Liver (tissue), 9 donors: ENCODE results near the gene KISS1. TPM values are rescaled to one million over a fixed set of nuclear protein-coding genes. Genes with fewer than 3 reads are reported as not detected.

ENCODE experiments used
- DNase-seq: peaks from one replicate; pipeline ENCODE4 v3.0.0-alpha.2; 2017; ENCODE audit warnings: low spot score
- H3K27ac ChIP-seq, 2 donors: one replicate each; pipeline ENCODE4 v1.7.0; 2013; ENCODE audit warnings: inconsistent platforms in 2 of 2, low read length in 2 of 2, control low read depth in 1 of 2, low read depth in 1 of 2, mild to moderate bottlenecking in 1 of 2
- H3K27me3 ChIP-seq, 4 donors: one replicate each; pipeline versions ENCODE4 v1.6.1 to v1.7.0; 2013; ENCODE audit warnings: low read length in 3 of 4, inconsistent platforms in 1 of 4, mild to moderate bottlenecking in 1 of 4, moderate library complexity in 1 of 4; ENCODE audit not compliant: control insufficient read depth in 4 of 4, insufficient read depth in 4 of 4
- H3K36me3 ChIP-seq, 4 donors: one replicate each; pipeline versions ENCODE4 v1.6.1 to v1.7.0; 2013; ENCODE audit warnings: low read length in 3 of 4, mild to moderate bottlenecking in 3 of 4, low read depth in 1 of 4, moderate library complexity in 1 of 4; ENCODE audit not compliant: control insufficient read depth in 4 of 4, insufficient read depth in 3 of 4
- H3K4me1 ChIP-seq, 4 donors: one replicate each; pipeline versions ENCODE4 v1.6.1 to v1.7.0; 2013; ENCODE audit warnings: low read length in 3 of 4, mild to moderate bottlenecking in 3 of 4, moderate library complexity in 1 of 4; ENCODE audit not compliant: control insufficient read depth in 4 of 4, insufficient read depth in 4 of 4
- H3K4me3 ChIP-seq, 3 donors: one replicate each; pipeline versions ENCODE4 v1.6.1 to v1.7.0; 2013; ENCODE audit warnings: low read length in 3 of 3, control low read depth in 1 of 3, low read depth in 1 of 3, mild to moderate bottlenecking in 1 of 3
- H3K9ac ChIP-seq, 2 donors: one replicate each; pipeline ENCODE4 v1.7.0; 2013; ENCODE audit warnings: low read length in 2 of 2, mild to moderate bottlenecking in 2 of 2, moderate library complexity in 2 of 2, control low read depth in 1 of 2, low read depth in 1 of 2
- H3K9me3 ChIP-seq, 4 donors: one replicate each; pipeline versions ENCODE4 v1.6.1 to v1.7.0; 2013; ENCODE audit warnings: low read length in 3 of 4; ENCODE audit not compliant: control insufficient read depth in 4 of 4
- ATF3 ChIP-seq: IDR thresholded peaks from 2 replicates; pipeline ENCODE4 v1.6.1; 2016; ENCODE audit warnings: antibody characterized with exemption
- EGR1 ChIP-seq, 2 donors: IDR thresholded peaks; 2 replicates each; pipeline ENCODE4 v1.6.1; 2016 to 2018; ENCODE audit warnings: antibody characterized with exemption in 2 of 2, low read depth in 2 of 2
- FOXA1 ChIP-seq: IDR thresholded peaks from 2 replicates; pipeline ENCODE4 v1.6.1; 2016; ENCODE audit warnings: antibody characterized with exemption
- FOXA2 ChIP-seq: IDR thresholded peaks from 2 replicates; pipeline ENCODE4 v1.6.1; 2016; ENCODE audit warnings: antibody characterized with exemption
- GABPA ChIP-seq, 2 donors: IDR thresholded peaks in 1 of 2; conservative IDR thresholded peaks in 1 of 2; 2 replicates each; pipeline ENCODE4 v1.6.1; 2016; ENCODE audit warnings: antibody characterized with exemption in 2 of 2, mild to moderate bottlenecking in 1 of 2, moderate library complexity in 1 of 2
- HNF4A ChIP-seq, 2 donors: conservative IDR thresholded peaks; 2 replicates each; pipeline ENCODE4 v1.6.1; 2016; ENCODE audit warnings: antibody characterized with exemption in 2 of 2, mild to moderate bottlenecking in 2 of 2
- HNF4G ChIP-seq: IDR thresholded peaks from 2 replicates; pipeline ENCODE4 v1.6.1; 2016; ENCODE audit warnings: antibody characterized with exemption
- JUND ChIP-seq, 2 donors: IDR thresholded peaks; 2 replicates each; pipeline ENCODE4 v1.6.1; 2016; ENCODE audit warnings: antibody characterized with exemption in 2 of 2
- RXRA ChIP-seq, 2 donors: IDR thresholded peaks; 2 replicates each; pipeline ENCODE4 v1.6.1; 2017 to 2018; ENCODE audit warnings: antibody characterized with exemption in 2 of 2, mild to moderate bottlenecking in 1 of 2
- SP1 ChIP-seq: IDR thresholded peaks from 2 replicates; pipeline ENCODE4 v1.6.1; 2018; ENCODE audit warnings: antibody characterized with exemption, mild to moderate bottlenecking
- TAF1 ChIP-seq: conservative IDR thresholded peaks from 2 replicates; pipeline ENCODE4 v1.6.1; 2016; ENCODE audit warnings: antibody characterized with exemption, mild to moderate bottlenecking
- YY1 ChIP-seq: IDR thresholded peaks from 2 replicates; pipeline ENCODE4 v1.6.1; 2016; ENCODE audit warnings: antibody characterized with exemption, mild to moderate bottlenecking
- WGBS: extraction: QIAGEN DNeasy Blood & Tissue Kit; methylation state at CpG from one replicate; pipeline ENCODE4 v1.1.7; 2013; 5-methylcytosine and 5-hydroxymethylcytosine counted together
- polyA plus RNA-seq, 2 donors: library from polyadenylated mRNA; stranded (reverse) in 1 of 2; unstranded in 1 of 2; fragments of 200-250 nt in 1 of 2; fragments of >200 nt in 1 of 2; fragmentation: Nextera tagmentation in 1 of 2; extraction: Ambion mirVana in 1 of 2; gene quantifications; one replicate each; pipeline versions ENCODE4 v1.2.1 to v1.2.3, GENCODE V29; 2013 to 2015
- total RNA-seq, 2 donors: library from RNA; depleted of rRNA; stranded (reverse); fragments of >200 nt; gene quantifications; one replicate each; pipeline ENCODE4 v1.2.3, GENCODE V29; 2014
- TF ChIP-seq, protein P1 (sequence below): IDR thresholded peaks from 2 replicates; pipeline ENCODE4 v1.6.1; 2016; ENCODE audit warnings: antibody characterized with exemption
- TF ChIP-seq, protein P2 (sequence below): IDR thresholded peaks from 2 replicates; pipeline ENCODE4 v1.6.1; 2016; ENCODE audit warnings: antibody characterized with exemption, mild to moderate bottlenecking
- TF ChIP-seq, protein P3 (sequence below): fragments of 150-350 bp; IDR thresholded peaks from 2 replicates; pipeline ENCODE4 v1.5.1; 2017; ENCODE audit warnings: improper control_type of control experiment, low read depth, low read length; ENCODE audit not compliant: missing input control
- donor health status: healthy.
- donor health status: healthy.
- donor health status: healthy.
- donor health status: healthy.
- donor health status: healthy.

The KISS1 gene
- total and polyA plus RNA-seq, 4 donors, result 0.50 to 1.4 TPM; not detected in 2

GRCh38 chr1:204150702-204151551, 45.4 kb downstream of the KISS1 start:
- peak overlapping the region; percentile 28 to 77 for H3K27ac ChIP-seq
- no peaks in the 10 kb centered on the region for H3K9me3 ChIP-seq
- H3K36me3 ChIP-seq, result no peaks in the 10 kb centered on the region
- 18% methylated on average over 33 of the region's 33 CpGs for WGBS
- no peaks in the 10 kb centered on the region for H3K27me3 ChIP-seq
- no peak for DNase-seq
- H3K4me3 ChIP-seq, result peak overlapping the region; percentile 50 to 71 (median 57)
- H3K4me1 ChIP-seq, result peaks cover 5 to 63% (median 49%) of the 10 kb centered on the region in 4 donors
- no peak overlapping the region for H3K9ac ChIP-seq
- no peak for TF ChIP-seq HNF4A (conservative IDR thresholded peaks at IDR 0.05)
- TF ChIP-seq GABPA (IDR thresholded peaks at IDR 0.05 in 1 of 2, conservative IDR thresholded peaks at IDR 0.05 in 1 of 2), result no peak
- TF ChIP-seq ATF3, result no peak
- TF ChIP-seq HNF4G, result no peak
- TF ChIP-seq, protein P1, sequence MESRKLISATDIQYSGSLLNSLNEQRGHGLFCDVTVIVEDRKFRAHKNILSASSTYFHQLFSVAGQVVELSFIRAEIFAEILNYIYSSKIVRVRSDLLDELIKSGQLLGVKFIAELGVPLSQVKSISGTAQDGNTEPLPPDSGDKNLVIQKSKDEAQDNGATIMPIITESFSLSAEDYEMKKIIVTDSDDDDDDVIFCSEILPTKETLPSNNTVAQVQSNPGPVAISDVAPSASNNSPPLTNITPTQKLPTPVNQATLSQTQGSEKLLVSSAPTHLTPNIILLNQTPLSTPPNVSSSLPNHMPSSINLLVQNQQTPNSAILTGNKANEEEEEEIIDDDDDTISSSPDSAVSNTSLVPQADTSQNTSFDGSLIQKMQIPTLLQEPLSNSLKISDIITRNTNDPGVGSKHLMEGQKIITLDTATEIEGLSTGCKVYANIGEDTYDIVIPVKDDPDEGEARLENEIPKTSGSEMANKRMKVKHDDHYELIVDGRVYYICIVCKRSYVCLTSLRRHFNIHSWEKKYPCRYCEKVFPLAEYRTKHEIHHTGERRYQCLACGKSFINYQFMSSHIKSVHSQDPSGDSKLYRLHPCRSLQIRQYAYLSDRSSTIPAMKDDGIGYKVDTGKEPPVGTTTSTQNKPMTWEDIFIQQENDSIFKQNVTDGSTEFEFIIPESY, result no peak
- TF ChIP-seq, protein P2, sequence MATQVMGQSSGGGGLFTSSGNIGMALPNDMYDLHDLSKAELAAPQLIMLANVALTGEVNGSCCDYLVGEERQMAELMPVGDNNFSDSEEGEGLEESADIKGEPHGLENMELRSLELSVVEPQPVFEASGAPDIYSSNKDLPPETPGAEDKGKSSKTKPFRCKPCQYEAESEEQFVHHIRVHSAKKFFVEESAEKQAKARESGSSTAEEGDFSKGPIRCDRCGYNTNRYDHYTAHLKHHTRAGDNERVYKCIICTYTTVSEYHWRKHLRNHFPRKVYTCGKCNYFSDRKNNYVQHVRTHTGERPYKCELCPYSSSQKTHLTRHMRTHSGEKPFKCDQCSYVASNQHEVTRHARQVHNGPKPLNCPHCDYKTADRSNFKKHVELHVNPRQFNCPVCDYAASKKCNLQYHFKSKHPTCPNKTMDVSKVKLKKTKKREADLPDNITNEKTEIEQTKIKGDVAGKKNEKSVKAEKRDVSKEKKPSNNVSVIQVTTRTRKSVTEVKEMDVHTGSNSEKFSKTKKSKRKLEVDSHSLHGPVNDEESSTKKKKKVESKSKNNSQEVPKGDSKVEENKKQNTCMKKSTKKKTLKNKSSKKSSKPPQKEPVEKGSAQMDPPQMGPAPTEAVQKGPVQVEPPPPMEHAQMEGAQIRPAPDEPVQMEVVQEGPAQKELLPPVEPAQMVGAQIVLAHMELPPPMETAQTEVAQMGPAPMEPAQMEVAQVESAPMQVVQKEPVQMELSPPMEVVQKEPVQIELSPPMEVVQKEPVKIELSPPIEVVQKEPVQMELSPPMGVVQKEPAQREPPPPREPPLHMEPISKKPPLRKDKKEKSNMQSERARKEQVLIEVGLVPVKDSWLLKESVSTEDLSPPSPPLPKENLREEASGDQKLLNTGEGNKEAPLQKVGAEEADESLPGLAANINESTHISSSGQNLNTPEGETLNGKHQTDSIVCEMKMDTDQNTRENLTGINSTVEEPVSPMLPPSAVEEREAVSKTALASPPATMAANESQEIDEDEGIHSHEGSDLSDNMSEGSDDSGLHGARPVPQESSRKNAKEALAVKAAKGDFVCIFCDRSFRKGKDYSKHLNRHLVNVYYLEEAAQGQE, result peak; percentile 4
- TF ChIP-seq TAF1, result no peak
- TF ChIP-seq FOXA1, result no peak
- no peak for TF ChIP-seq FOXA2
- TF ChIP-seq EGR1 (IDR thresholded peaks at IDR 0.05; ENCODE audit: low read depth in 2 of 2), result no peak
- peak; percentile 32 for TF ChIP-seq YY1
- TF ChIP-seq JUND (IDR thresholded peaks at IDR 0.05), result no peak

DNA sequence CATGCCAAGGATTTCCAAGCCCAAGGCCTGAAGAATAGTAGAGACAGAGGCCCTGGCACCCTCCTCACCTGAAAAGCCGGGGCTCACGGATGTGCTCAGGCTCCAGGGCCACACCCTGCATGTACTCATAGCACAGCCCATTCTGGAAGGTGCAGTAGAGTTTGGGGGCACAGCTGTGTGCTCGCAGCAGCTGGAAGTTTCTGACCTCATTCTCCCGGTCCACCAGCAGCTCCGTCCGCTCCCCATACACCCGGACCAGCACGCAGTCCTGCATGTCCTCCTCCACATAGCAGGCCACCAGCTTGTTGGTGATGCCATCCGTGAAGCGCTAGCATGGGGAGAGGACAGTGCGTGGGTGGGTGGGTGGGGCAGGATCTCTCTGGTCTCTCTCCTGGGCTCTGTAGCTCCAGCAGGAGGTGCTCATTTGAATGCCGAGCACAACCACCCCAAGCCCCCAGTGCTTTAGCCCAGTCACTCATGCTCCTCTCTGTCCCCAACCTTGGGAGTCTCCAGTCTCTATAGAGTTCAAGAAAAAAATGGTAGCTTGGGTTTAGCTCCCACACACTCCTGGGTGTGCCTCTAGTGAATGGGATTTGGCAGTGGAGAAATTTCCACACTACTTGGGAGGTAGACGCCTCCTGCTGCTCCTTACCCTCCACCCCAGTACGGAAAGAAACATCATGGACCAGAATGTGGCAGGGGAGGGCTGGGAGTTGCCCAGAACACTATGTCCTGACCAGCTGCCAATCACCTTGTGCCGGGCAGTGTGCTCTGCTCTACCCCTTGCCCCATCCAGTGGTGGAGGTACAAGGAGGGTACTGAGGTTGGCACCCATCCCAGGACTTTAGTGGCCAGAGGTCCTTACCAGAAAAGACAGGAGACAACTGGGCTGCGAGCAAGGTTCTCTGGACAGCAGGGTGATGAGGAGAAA, 46.4 kb downstream of the KISS1 start:
- DNase-seq, result no peak
- H3K9me3 ChIP-seq, result no peaks in the 10 kb centered on the region
- H3K4me3 ChIP-seq, result peak overlapping the region; percentile 57 to 71 (median 58)
- peak overlapping the region in 1 of 2 donors; percentile 77 for H3K27ac ChIP-seq
- WGBS, result 47% methylated on average over 16 of the region's 16 CpGs
- no peak overlapping the region for H3K9ac ChIP-seq
- H3K36me3 ChIP-seq, result no peaks in the 10 kb centered on the region
- H3K27me3 ChIP-seq, result no peaks in the 10 kb centered on the region
- peaks cover 9 to 72% (median 58%) of the 10 kb centered on the region in 4 donors for H3K4me1 ChIP-seq
- peak; percentile 56 for TF ChIP-seq TAF1
- TF ChIP-seq FOXA1, result no peak
- TF ChIP-seq HNF4A (conservative IDR thresholded peaks at IDR 0.05), result peak; percentile 55 to 74
- TF ChIP-seq RXRA (IDR thresholded peaks at IDR 0.05), result peak; percentile 57 to 86
- TF ChIP-seq, protein P3, sequence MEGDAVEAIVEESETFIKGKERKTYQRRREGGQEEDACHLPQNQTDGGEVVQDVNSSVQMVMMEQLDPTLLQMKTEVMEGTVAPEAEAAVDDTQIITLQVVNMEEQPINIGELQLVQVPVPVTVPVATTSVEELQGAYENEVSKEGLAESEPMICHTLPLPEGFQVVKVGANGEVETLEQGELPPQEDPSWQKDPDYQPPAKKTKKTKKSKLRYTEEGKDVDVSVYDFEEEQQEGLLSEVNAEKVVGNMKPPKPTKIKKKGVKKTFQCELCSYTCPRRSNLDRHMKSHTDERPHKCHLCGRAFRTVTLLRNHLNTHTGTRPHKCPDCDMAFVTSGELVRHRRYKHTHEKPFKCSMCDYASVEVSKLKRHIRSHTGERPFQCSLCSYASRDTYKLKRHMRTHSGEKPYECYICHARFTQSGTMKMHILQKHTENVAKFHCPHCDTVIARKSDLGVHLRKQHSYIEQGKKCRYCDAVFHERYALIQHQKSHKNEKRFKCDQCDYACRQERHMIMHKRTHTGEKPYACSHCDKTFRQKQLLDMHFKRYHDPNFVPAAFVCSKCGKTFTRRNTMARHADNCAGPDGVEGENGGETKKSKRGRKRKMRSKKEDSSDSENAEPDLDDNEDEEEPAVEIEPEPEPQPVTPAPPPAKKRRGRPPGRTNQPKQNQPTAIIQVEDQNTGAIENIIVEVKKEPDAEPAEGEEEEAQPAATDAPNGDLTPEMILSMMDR, result no peak
- peak; percentile 7 for TF ChIP-seq YY1
- no peak for TF ChIP-seq EGR1 (IDR thresholded peaks at IDR 0.05; ENCODE audit: low read depth in 2 of 2)
- TF ChIP-seq SP1, result peak; percentile 90
- no peak for TF ChIP-seq HNF4G
- TF ChIP-seq ATF3, result no peak
- no peak for TF ChIP-seq FOXA2
- TF ChIP-seq, protein P2, result peak; percentile 12
- TF ChIP-seq GABPA (IDR thresholded peaks at IDR 0.05 in 1 of 2, conservative IDR thresholded peaks at IDR 0.05 in 1 of 2), result no peak
- TF ChIP-seq JUND (IDR thresholded peaks at IDR 0.05), result no peak
